Hindlimb muscle (tissue), 1 donor: ENCODE measurements around the gene MBP. TPM values are rescaled to one million over a fixed set of nuclear protein-coding genes. Genes with fewer than 3 reads are reported as not detected.

Experiments used
- DNase-seq: peaks from one replicate; pipeline ENCODE4 v3.0.0-alpha.2; 2013
- polyA plus RNA-seq: library from polyadenylated mRNA; unstranded; fragments of 120-200 nt; gene quantifications from one replicate; pipeline ENCODE4 v1.2.1, GENCODE V29; 2013; ENCODE audit not compliant: insufficient read length

The MBP gene
- polyA plus RNA-seq, 1 donor, result 18.5 TPM

GRCh38 chr18:76937597-76937996 is 195.0 kb downstream of the MBP start:
- no peak for DNase-seq

DNA sequence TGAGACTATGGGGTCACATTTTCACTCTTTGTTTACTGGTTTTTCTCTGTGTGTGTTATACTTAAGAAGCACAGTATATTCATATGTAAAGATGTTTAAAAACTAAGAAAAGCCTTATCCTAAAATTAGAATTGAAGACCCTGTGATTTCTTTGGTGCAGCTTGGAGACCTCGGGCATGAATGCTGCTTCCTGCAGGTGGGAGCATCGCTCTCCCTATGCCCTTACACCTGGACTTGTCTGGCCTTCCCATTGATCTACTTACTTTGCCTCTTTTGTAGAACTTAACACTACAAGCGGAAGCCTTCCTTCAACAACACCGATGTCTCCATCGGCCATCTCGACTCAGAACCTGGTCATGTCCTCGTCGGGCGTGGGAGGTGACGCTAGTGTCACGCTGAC is 195.7 kb downstream of the MBP start:
- no peak for DNase-seq

GRCh38 chr18:76935722-76936337 is 196.8 kb downstream of the MBP start:
- DNase-seq, result no peak

DNA sequence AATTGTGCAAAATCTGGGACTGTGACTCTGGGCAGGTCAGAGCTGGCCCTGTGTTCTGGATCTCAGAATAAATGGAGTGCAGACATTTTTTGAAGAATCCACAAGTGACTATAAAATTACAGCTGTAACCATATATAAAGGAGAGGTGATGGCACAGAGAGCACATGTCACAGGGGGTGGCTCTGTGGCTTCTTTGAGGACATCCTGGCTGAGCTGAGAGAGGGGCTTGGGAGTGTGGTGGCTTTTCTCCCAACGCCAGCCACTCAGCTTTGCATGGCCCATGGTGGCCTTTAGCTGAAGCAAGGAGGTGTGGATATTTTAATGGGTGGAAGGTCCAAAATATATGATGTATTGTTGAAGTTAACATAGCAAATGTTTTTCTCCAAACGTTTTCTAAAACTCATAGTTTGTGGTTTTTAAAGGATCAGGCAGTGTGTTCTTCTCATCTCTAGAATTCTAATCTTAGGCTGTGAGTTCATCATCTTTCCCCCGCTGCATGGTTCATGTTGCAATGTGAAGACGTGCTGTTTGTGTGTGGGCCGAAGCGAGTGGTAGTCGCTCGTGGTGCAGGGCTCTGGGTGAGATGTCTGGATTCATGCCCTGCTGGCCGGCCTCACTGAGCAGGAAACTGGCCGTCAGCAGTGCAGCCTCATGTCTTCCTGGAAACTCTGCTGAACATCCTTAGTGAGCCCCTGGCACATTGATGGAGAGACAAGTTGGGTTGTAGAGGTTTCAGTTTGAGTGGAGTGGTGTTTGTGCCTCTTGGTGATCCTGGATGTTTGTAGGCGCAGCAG is 200.4 kb downstream of the MBP start:
- no peak for DNase-seq

DNA sequence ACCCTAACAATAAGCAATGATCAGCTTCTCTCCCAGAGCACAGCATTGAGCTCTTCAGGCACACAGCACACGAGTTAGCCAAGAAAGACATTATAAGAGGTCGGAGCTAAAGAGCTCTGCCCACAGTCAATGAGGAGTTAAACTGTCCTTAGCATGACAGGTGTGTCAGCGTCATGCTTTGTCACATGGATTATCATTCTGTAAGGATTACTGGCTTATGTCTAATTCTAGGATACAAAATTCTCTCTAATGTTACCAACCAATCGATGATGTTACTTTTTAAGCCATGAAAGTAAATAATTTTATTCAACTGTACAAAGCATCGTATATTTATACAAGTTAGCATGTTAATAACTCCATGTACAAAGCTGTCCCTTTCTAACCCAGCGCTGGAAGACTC is 201.4 kb downstream of the MBP start:
- DNase-seq, result no peak

Other genes starting within 250 kb of the MBP start
- 0.09 TPM for gene GALR1, start 117.1 kb upstream of the MBP start, polyA plus RNA-seq